Karpas-422 (cell line): ENCODE data around the gene ADAMTS17. TPM values are rescaled to one million over a fixed set of nuclear protein-coding genes. Genes with fewer than 3 reads are reported as not detected.
"Not testable (repeated sequence)": the region's sequence is repeated elsewhere in the genome, so short reads cannot be mapped to it uniquely, and the experiment has no call there.

Experiments
- DNase-seq: peaks from one replicate; pipeline ENCODE4 v3.0.0-alpha.2; 2015
- H2AFZ ChIP-seq: fragments of 200-600 bp; sonication (generic); 2 replicates; pipeline ENCODE4 v1.6.1; 2014; ENCODE audit warnings: antibody characterized with exemption, low read length, mixed read lengths
- H3K27ac ChIP-seq: fragments of 200-600 bp; sonication (generic); 2 replicates; pipeline ENCODE4 v1.5.1; 2014; ENCODE audit warnings: mild to moderate bottlenecking, low read length, moderate library complexity
- H3K27me3 ChIP-seq: fragments of 200-600 bp; sonication (generic); 2 replicates; pipeline ENCODE4 v1.6.1; 2014; ENCODE audit warnings: low read length, mixed read lengths
- H3K36me3 ChIP-seq: fragments of 200-600 bp; sonication (generic); 2 replicates; pipeline ENCODE4 v1.6.1; 2014; ENCODE audit warnings: low read length, mixed read lengths; ENCODE audit not compliant: insufficient read depth
- H3K4me1 ChIP-seq: fragments of 200-600 bp; sonication (generic); 2 replicates; pipeline ENCODE4 v1.6.1; 2014; ENCODE audit warnings: mild to moderate bottlenecking, low read length, mixed read lengths
- H3K4me2 ChIP-seq: fragments of 200-600 bp; sonication (generic); 2 replicates; pipeline ENCODE4 v1.6.1; 2014; ENCODE audit warnings: low read length, low read depth, mild to moderate bottlenecking; ENCODE audit not compliant: poor library complexity, severe bottlenecking
- H3K4me3 ChIP-seq: fragments of 200-600 bp; sonication (generic); 2 replicates; pipeline ENCODE4 v1.5.1; 2014; ENCODE audit warnings: mild to moderate bottlenecking, antibody characterized with exemption, low read length, mixed read lengths
- H3K79me2 ChIP-seq: fragments of 200-600 bp; sonication (generic); 2 replicates; pipeline ENCODE4 v1.6.1; 2014; ENCODE audit warnings: mild to moderate bottlenecking, low read length, mixed read lengths
- H3K9ac ChIP-seq: fragments of 200-600 bp; sonication (generic); 2 replicates; pipeline ENCODE4 v1.6.0; 2014; ENCODE audit warnings: low read length
- H3K9me2 ChIP-seq: fragments of 200-600 bp; sonication (generic), shearing (Covaris generic); replicated peaks from 2 replicates; pipeline ENCODE4 v1.6.0; 2014; ENCODE audit warnings: mild to moderate bottlenecking, low read length, moderate library complexity; ENCODE audit not compliant: insufficient read depth
- H3K9me3 ChIP-seq: fragments of 300-700, 200-600 bp; sonication (generic); 2 replicates; pipeline ENCODE4 v1.6.1; 2014; ENCODE audit warnings: low read length, mixed read lengths
- H4K20me1 ChIP-seq: fragments of 200-600 bp; sonication (generic); 2 replicates; pipeline ENCODE4 v1.6.1; 2014; ENCODE audit warnings: mild to moderate bottlenecking, antibody characterized with exemption, low read length, low read depth; ENCODE audit not compliant: insufficient read depth
- small RNA-seq: library from RNA; depleted of rRNA; stranded (forward); fragments of <200 nt; gene quantifications from one replicate; pipeline ENCODE3, GENCODE V24; 2014
- total RNA-seq: library from RNA; depleted of rRNA; stranded (reverse); fragments of >200 nt; shearing (Covaris generic); gene quantifications from 2 replicates; pipeline ENCODE4 v1.2.3, GENCODE V29; 2014; ENCODE audit warnings: low replicate concordance; rRNA removed

Gene ADAMTS17
- total RNA-seq, 1 experiment from 2014 or later: not detected

GRCh38 chr15:99929266-99929665 lies 412.5 kb downstream of the ADAMTS17 start:
- Histone ChIP-seq H3K4me3 (no peak overlapping the region), H3K27ac (no peak overlapping the region), H3K4me2 (no peak overlapping the region), H2AFZ (no peak overlapping the region), H3K36me3 (no peaks in the 10 kb centered on the region), H4K20me1 (no peaks in the 10 kb centered on the region), H3K9me2 (no peaks in the 10 kb centered on the region), H3K27me3 (no peaks in the 10 kb centered on the region), H3K9me3 (no peaks in the 10 kb centered on the region), H3K4me1 (no peaks in the 10 kb centered on the region), H3K9ac (no peak overlapping the region), H3K79me2 (no peaks in the 10 kb centered on the region)
- DNase-seq: no peak

DNA sequence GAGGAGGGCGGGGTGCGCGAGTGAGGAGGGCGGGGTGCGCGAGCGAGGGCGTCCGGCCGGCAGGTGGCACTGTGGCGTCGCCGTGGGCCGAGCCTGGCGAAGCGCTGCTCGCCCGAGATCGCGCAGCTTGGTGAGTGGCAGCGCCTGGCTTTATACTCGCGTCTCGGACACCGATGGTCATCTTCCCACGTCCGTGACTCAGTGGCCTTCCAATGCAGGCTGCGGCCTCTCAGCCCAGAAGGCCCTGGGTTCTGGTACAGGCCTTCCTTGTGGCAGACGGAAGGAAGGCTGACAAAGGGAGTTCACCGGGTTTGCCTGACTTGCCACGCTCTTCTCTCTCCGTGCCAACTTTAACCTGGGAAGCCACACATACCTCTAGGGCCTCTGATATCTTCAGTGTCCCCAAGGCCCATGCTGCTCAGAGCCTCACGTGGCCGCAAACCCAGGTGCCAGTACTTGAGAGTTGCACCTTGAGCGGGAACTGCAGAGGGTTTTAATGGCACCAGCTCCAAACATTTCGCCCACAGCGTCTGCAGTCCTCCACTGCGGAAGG lies 413.3 kb downstream of the ADAMTS17 start:
- Histone ChIP-seq H3K9me2 (no peaks in the 10 kb centered on the region), H3K9me3 (no peaks in the 10 kb centered on the region), H2AFZ (no peak overlapping the region), H3K4me3 (no peak overlapping the region), H3K27ac (no peak overlapping the region), H3K79me2 (no peaks in the 10 kb centered on the region), H3K4me2 (no peak overlapping the region), H3K27me3 (no peaks in the 10 kb centered on the region), H3K4me1 (no peaks in the 10 kb centered on the region), H3K9ac (no peak overlapping the region), H3K36me3 (no peaks in the 10 kb centered on the region), H4K20me1 (no peaks in the 10 kb centered on the region)
- no peak for DNase-seq

DNA sequence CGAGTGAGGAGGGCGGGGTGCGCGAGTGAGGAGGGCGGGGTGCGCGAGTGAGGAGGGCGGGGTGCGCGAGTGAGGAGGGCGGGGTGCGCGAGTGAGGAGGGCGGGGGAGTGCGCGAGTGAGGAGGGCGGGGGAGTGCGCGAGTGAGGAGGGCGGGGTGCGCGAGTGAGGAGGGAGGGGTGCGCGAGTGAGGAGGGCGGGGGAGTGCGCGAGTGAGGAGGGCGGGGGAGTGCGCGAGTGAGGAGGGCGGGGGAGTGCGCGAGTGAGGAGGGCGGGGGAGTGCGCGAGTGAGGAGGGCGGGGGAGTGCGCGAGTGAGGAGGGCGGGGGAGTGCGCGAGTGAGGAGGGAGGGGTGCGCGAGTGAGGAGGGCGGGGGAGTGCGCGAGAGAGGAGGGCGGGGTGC lies 415.2 kb downstream of the ADAMTS17 start:
- H3K27ac ChIP-seq, H3K4me2 ChIP-seq, H3K4me3 ChIP-seq, H4K20me1 ChIP-seq, H3K9ac ChIP-seq, DNase-seq, H2AFZ ChIP-seq, H3K27me3 ChIP-seq, H3K36me3 ChIP-seq, H3K9me3 ChIP-seq, H3K9me2 ChIP-seq, H3K79me2 ChIP-seq, H3K4me1 ChIP-seq: not testable (repeated sequence)

GRCh38 chr15:99925661-99926461 lies 415.9 kb downstream of the ADAMTS17 start:
- H4K20me1 ChIP-seq: no peaks in the 10 kb centered on the region
- no peak for DNase-seq

DNA sequence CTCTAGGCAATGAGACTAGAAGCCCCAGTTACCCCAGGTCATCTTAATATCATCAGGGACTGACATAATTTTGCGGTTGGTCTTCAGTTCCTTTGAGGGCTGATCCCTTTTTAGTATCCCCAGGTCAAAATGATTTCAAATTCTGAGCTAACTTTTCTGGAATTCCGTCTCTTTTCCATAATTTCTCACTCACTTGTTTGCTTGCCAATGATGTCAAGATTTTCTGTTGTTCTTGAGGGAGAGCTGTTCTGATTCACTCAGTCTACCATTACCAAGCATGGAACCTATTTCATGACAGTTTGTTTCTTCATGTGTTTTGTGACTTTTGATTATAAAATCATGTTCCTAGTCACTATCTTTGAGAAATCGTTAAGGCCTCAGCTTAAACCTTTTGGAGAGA lies 418.1 kb downstream of the ADAMTS17 start:
- Histone ChIP-seq H3K27me3 (no peaks in the 10 kb centered on the region), H4K20me1 (no peaks in the 10 kb centered on the region), H3K27ac (no peak overlapping the region), H3K4me2 (no peak overlapping the region), H2AFZ (no peak overlapping the region), H3K36me3 (no peaks in the 10 kb centered on the region), H3K79me2 (no peaks in the 10 kb centered on the region), H3K4me1 (no peaks in the 10 kb centered on the region), H3K4me3 (no peak overlapping the region), H3K9ac (no peak overlapping the region), H3K9me2 (no peaks in the 10 kb centered on the region), H3K9me3 (no peaks in the 10 kb centered on the region)
- no peak for DNase-seq

More at GRCh38 chr15:99925661-99926461, 415.9 kb downstream of the ADAMTS17 start:
- Histone ChIP-seq H3K4me2 (no peak overlapping the region), H3K27ac (no peak overlapping the region), H3K27me3 (no peaks in the 10 kb centered on the region), H3K9me3 (no peaks in the 10 kb centered on the region), H3K4me1 (no peaks in the 10 kb centered on the region), H3K9ac (no peak overlapping the region), H2AFZ (no peak overlapping the region), H3K4me3 (no peak overlapping the region), H3K36me3 (no peaks in the 10 kb centered on the region), H3K9me2 (no peaks in the 10 kb centered on the region), H3K79me2 (no peaks in the 10 kb centered on the region)

Small RNAs within 50 kb of the gene (small RNA-seq; reads per million reads assigned to genes)
- gene RNA5SP402: not detected

Other genes with a start within 250 kb of the ADAMTS17 start
- gene CERS3, start 187.0 kb upstream of the ADAMTS17 start, total RNA-seq: 0.15 TPM in 1 of 2 replicates, not detected in the other